Trophoblast cell (in vitro differentiated cells and primary cell): ENCODE results near the gene SLC13A3.

ENCODE experiments used
- DNase-seq, 2 donors: peaks; one replicate each; pipeline ENCODE4 v3.0.0-alpha.2; 2016
- H2AFZ ChIP-seq: 2 replicates; pipeline ENCODE4 v1.6.1; 2013; ENCODE audit warnings: low read length, moderate library complexity, mild to moderate bottlenecking; ENCODE audit not compliant: insufficient read depth, poor library complexity
- H2AK5ac ChIP-seq: 2 replicates; pipeline ENCODE4 v1.6.1; 2013; ENCODE audit warnings: mild to moderate bottlenecking, low read length
- H2BK120ac ChIP-seq: 2 replicates; pipeline ENCODE4 v1.6.1; 2013; ENCODE audit warnings: low read length, mild to moderate bottlenecking, moderate library complexity; ENCODE audit not compliant: insufficient read depth, poor library complexity
- H2BK12ac ChIP-seq: 2 replicates; pipeline ENCODE4 v1.6.1; 2013; ENCODE audit warnings: mild to moderate bottlenecking, low read length, moderate library complexity
- H2BK5ac ChIP-seq: 2 replicates; pipeline ENCODE4 v1.6.1; 2013; ENCODE audit warnings: low read length, low read depth, moderate library complexity, mild to moderate bottlenecking; ENCODE audit not compliant: poor library complexity
- H3K14ac ChIP-seq: 2 replicates; pipeline ENCODE4 v1.6.1; 2013; ENCODE audit warnings: mild to moderate bottlenecking, low read length
- H3K18ac ChIP-seq: 2 replicates; pipeline ENCODE4 v1.6.1; 2013; ENCODE audit warnings: mild to moderate bottlenecking, low read length
- H3K23ac ChIP-seq: 2 replicates; pipeline ENCODE4 v1.6.1; 2013; ENCODE audit warnings: low read length
- H3K27ac ChIP-seq: 2 replicates; pipeline ENCODE4 v1.5.1; 2013; ENCODE audit warnings: low read depth, mild to moderate bottlenecking, inconsistent platforms, low read length, moderate library complexity
- H3K27me3 ChIP-seq: 2 replicates; pipeline ENCODE4 v1.6.1; 2013; ENCODE audit warnings: inconsistent platforms, mild to moderate bottlenecking, low read length, moderate library complexity; ENCODE audit not compliant: insufficient read depth
- H3K36me3 ChIP-seq, 2 experiments: 1 replicate in 1 of 2; 2 replicates in 1 of 2; pipeline ENCODE4 v1.6.1; 2013; ENCODE audit warnings: low read length in 2 of 2, mild to moderate bottlenecking in 2 of 2, moderate library complexity in 1 of 2; ENCODE audit not compliant: insufficient read depth in 2 of 2, control insufficient read depth in 1 of 2
- H3K4ac ChIP-seq: 2 replicates; pipeline ENCODE4 v1.6.1; 2013; ENCODE audit warnings: low read depth, mild to moderate bottlenecking, low read length, moderate library complexity
- H3K4me1 ChIP-seq, 2 experiments: 1 replicate in 1 of 2; 2 replicates in 1 of 2; pipeline ENCODE4 v1.6.1; 2013; ENCODE audit warnings: low read length in 2 of 2, mild to moderate bottlenecking in 2 of 2, moderate library complexity in 1 of 2; ENCODE audit not compliant: insufficient read depth in 2 of 2, control insufficient read depth in 1 of 2
- H3K4me2 ChIP-seq: 2 replicates; pipeline ENCODE4 v1.6.1; 2013; ENCODE audit warnings: inconsistent platforms, mild to moderate bottlenecking, low read length, moderate library complexity
- H3K4me3 ChIP-seq: 2 replicates; pipeline ENCODE4 v1.5.1; 2013; ENCODE audit warnings: mild to moderate bottlenecking, low read depth, low read length, inconsistent platforms
- H3K79me1 ChIP-seq: one replicate; pipeline ENCODE4 v1.6.1; 2013; ENCODE audit warnings: low read length
- H3K79me2 ChIP-seq: 2 replicates; pipeline ENCODE4 v1.6.1; 2013; ENCODE audit warnings: low read length, mild to moderate bottlenecking; ENCODE audit not compliant: control insufficient read depth, insufficient read depth, poor library complexity
- H3K9ac ChIP-seq: 2 replicates; pipeline ENCODE4 v1.6.1; 2013; ENCODE audit warnings: mild to moderate bottlenecking, low read length
- H3K9me3 ChIP-seq: 2 replicates; pipeline ENCODE4 v1.6.1; 2013; ENCODE audit warnings: low read depth, mild to moderate bottlenecking, control low read depth, inconsistent platforms, low read length; ENCODE audit not compliant: insufficient read depth
- H4K12ac ChIP-seq: 2 replicates; pipeline ENCODE4 v1.6.1; 2013; ENCODE audit warnings: low read depth, mild to moderate bottlenecking, low read length, moderate library complexity
- H4K8ac ChIP-seq: 2 replicates; pipeline ENCODE4 v1.6.1; 2013; ENCODE audit warnings: low read depth, mild to moderate bottlenecking, low read length, moderate library complexity
- H4K91ac ChIP-seq: one replicate; pipeline ENCODE4 v1.6.1; 2013; ENCODE audit warnings: low read depth, mild to moderate bottlenecking, low read length, moderate library complexity
- WGBS: extraction: QIAGEN DNeasy Blood & Tissue Kit; methylation state at CpG from one replicate; pipeline ENCODE4 v1.1.7; 2013; ENCODE audit warnings: missing lambda C conversion rate; ENCODE audit not compliant: insufficient read length, insufficient coverage; ENCODE audit errors: extremely low coverage; 5-methylcytosine and 5-hydroxymethylcytosine counted together

Gene SLC13A3

GRCh38 chr20:46543033-46543432, 108.2 kb downstream of the SLC13A3 start:
- Histone ChIP-seq H3K9me3 (peaks cover 1% of the 10 kb centered on the region), H3K27ac (no peak overlapping the region), H4K91ac (no peak overlapping the region), H3K79me2 (no peaks in the 10 kb centered on the region), H3K36me3 (no peaks in the 10 kb centered on the region), H2BK120ac (no peak overlapping the region), H3K18ac (no peak overlapping the region), H2BK5ac (no peak overlapping the region), H2AFZ (no peak overlapping the region), H2BK12ac (no peak overlapping the region), H3K4me1 (no peaks in the 10 kb centered on the region), H3K4ac (no peak overlapping the region), H3K9ac (no peak overlapping the region), H4K12ac (no peak overlapping the region), H3K4me2 (no peak overlapping the region), H3K23ac (no peak overlapping the region), H4K8ac (no peak overlapping the region), H3K4me3 (no peak overlapping the region), H2AK5ac (no peak overlapping the region), H3K79me1 (no peaks in the 10 kb centered on the region), H3K27me3 (no peaks in the 10 kb centered on the region), H3K14ac (no peak overlapping the region)
- DNase-seq = no peak
- WGBS = no CpG with 5 or more reads among the region's 4 CpGs

GRCh38 chr20:46541229-46541935, 109.9 kb downstream of the SLC13A3 start:
- WGBS = no CpG with 5 or more reads among the region's 36 CpGs

GRCh38 chr20:46539113-46539512, 112.1 kb downstream of the SLC13A3 start:
- Histone ChIP-seq H3K27me3 (no peaks in the 10 kb centered on the region), H4K8ac (no peak overlapping the region), H3K18ac (no peak overlapping the region), H3K23ac (no peak overlapping the region), H3K4ac (no peak overlapping the region), H3K9me3 (no peaks in the 10 kb centered on the region), H3K79me1 (no peaks in the 10 kb centered on the region), H2BK5ac (no peak overlapping the region), H3K4me3 (no peak overlapping the region), H3K9ac (no peak overlapping the region), H2BK12ac (no peak overlapping the region), H3K79me2 (no peaks in the 10 kb centered on the region), H4K12ac (no peak overlapping the region), H3K36me3 (no peaks in the 10 kb centered on the region), H4K91ac (no peak overlapping the region), H2BK120ac (no peak overlapping the region), H3K27ac (no peak overlapping the region), H2AK5ac (no peak overlapping the region), H3K14ac (no peak overlapping the region), H3K4me1 (no peaks in the 10 kb centered on the region), H2AFZ (no peak overlapping the region), H3K4me2 (no peak overlapping the region)
- no peak for DNase-seq
- no CpG with 5 or more reads among the region's 2 CpGs for WGBS

More at GRCh38 chr20:46541229-46541935, 109.9 kb downstream of the SLC13A3 start:
- no peak for DNase-seq
- Histone ChIP-seq H2BK5ac (no peak overlapping the region), H2BK120ac (no peak overlapping the region), H3K36me3 (no peaks in the 10 kb centered on the region), H4K12ac (no peak overlapping the region), H2AFZ (no peak overlapping the region), H3K27me3 (no peaks in the 10 kb centered on the region), H3K79me1 (no peaks in the 10 kb centered on the region), H3K9me3 (peaks cover 1% of the 10 kb centered on the region), H3K27ac (no peak overlapping the region), H3K23ac (no peak overlapping the region), H4K8ac (no peak overlapping the region), H3K18ac (no peak overlapping the region), H3K4ac (no peak overlapping the region), H3K14ac (no peak overlapping the region), H2BK12ac (no peak overlapping the region), H3K4me2 (no peak overlapping the region), H3K4me3 (no peak overlapping the region), H3K9ac (no peak overlapping the region), H2AK5ac (no peak overlapping the region), H4K91ac (no peak overlapping the region), H3K4me1 (no peaks in the 10 kb centered on the region), H3K79me2 (no peaks in the 10 kb centered on the region)

- Histone ChIP-seq H3K27ac (no peak overlapping the region), H3K9ac (no peak overlapping the region), H3K36me3 (no peaks in the 10 kb centered on the region), H2BK5ac (no peak overlapping the region), H3K4me3 (no peak overlapping the region), H3K18ac (no peak overlapping the region), H3K9me3 (no peaks in the 10 kb centered on the region), H4K8ac (no peak overlapping the region), H3K4ac (no peak overlapping the region), H3K27me3 (no peaks in the 10 kb centered on the region), H4K12ac (no peak overlapping the region), H4K91ac (no peak overlapping the region), H2BK120ac (no peak overlapping the region), H2AK5ac (no peak overlapping the region), H3K4me2 (no peak overlapping the region), H3K14ac (no peak overlapping the region), H2AFZ (no peak overlapping the region), H3K79me1 (no peaks in the 10 kb centered on the region), H3K4me1 (no peaks in the 10 kb centered on the region), H3K79me2 (no peaks in the 10 kb centered on the region), H3K23ac (no peak overlapping the region), H2BK12ac (no peak overlapping the region)
- no peak for DNase-seq
- no CpG with 5 or more reads among the region's 4 CpGs for whole genome bisulfite sequencing
These were observed 120.6 kb downstream of the SLC13A3 start for GRCh38 chr20:46530640-46531039.
